ENCODE results near the gene GRXCR2.

GRXCR2 gene

DNA sequence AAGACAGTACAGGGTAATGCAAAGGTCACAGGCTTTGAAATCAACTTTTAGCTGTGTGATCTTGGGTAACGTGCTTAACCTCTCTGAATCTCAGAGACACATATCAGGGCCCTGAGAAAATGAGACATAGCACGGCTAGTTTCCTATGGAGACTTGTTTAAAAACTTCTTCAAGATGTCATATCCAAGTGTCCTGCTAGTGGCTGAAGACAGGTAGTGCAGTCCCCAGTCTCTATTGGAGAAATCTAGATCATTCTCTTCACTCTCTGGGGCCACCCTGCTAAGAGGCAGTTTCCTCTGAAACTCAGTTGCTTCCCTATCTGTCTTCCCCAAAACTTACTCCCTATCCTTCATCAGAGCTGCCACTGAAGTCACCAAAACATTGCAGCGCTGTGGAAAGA lies 30.3 kb upstream of the GRXCR2 start:
- Histone ChIP-seq H3K36me3 (ENCODE audit: control insufficient read depth in 2 of 2, insufficient read depth in 1 of 2, low read length in 2 of 2) (no peaks in the 10 kb centered on the region), H3K4me1 (ENCODE audit: control insufficient read depth, insufficient read depth, low read length) (no peaks in the 10 kb centered on the region), H3K9me3 (ENCODE audit: control insufficient read depth, insufficient read depth, low read depth, low read length) (no peaks in the 10 kb centered on the region), H3K4me3 (ENCODE audit: low read depth, low read length) (no peak overlapping the region), H3K27ac (ENCODE audit: extremely low read depth, low read depth, low read length) (no peak overlapping the region)
- TF ChIP-seq ZNF214 (tag by site-specific recombination; IDR thresholded peaks at IDR 0.05; ENCODE audit: borderline replicate concordance): no peak
- no peak for TF ChIP-seq ZNF2 (tag by site-specific recombination; IDR thresholded peaks at IDR 0.05)
- TF ChIP-seq ZNF433 (tag by site-specific recombination; IDR thresholded peaks at IDR 0.05; ENCODE audit: low read depth): no peak
- no peak for TF ChIP-seq ZNF449 (tag by site-specific recombination; IDR thresholded peaks at IDR 0.05)
- no peak for TF ChIP-seq ZNF10 (tag by site-specific recombination; IDR thresholded peaks at IDR 0.05)
- TF ChIP-seq, protein P1, sequence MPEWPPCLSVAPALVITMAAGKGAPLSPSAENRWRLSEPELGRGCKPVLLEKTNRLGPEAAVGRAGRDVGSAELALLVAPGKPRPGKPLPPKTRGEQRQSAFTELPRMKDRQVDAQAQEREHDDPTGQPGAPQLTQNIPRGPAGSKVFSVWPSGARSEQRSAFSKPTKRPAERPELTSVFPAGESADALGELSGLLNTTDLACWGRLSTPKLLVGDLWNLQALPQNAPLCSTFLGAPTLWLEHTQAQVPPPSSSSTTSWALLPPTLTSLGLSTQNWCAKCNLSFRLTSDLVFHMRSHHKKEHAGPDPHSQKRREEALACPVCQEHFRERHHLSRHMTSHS (tag by site-specific recombination; IDR thresholded peaks at IDR 0.05): no peak
- no peak for TF ChIP-seq GLI2 (tag by site-specific recombination; IDR thresholded peaks at IDR 0.05; ENCODE audit: borderline replicate concordance, low read depth)
- no peak for TF ChIP-seq ZNF624 (tag by site-specific recombination; IDR thresholded peaks at IDR 0.05)
- no peak for TF ChIP-seq ZNF426 (tag by site-specific recombination; IDR thresholded peaks at IDR 0.05)
- no peak for TF ChIP-seq ZNF223 (tag by site-specific recombination; IDR thresholded peaks at IDR 0.05)
- TF ChIP-seq ZNF341 (tag by site-specific recombination; IDR thresholded peaks at IDR 0.05; ENCODE audit: low read depth): no peak
- TF ChIP-seq ZIC2 (tag by site-specific recombination; IDR thresholded peaks at IDR 0.05): no peak
- TF ChIP-seq PRDM2 (tag by site-specific recombination; IDR thresholded peaks at IDR 0.05; ENCODE audit: borderline replicate concordance): no peak
- no peak for TF ChIP-seq MEIS1 (CRISPR knock-in tag; IDR thresholded peaks at IDR 0.05; ENCODE audit: borderline replicate concordance)
- CTCF ChIA-PET: interaction anchor here (0.6 to 1.1 kb wide), 11 partner anchors 14 to 596 kb away, joined by 3 to 5 read pairs (median 3); no protein-coding TSS in a partner anchor
- POLR2A ChIA-PET: no interaction called here

- Histone ChIP-seq H3K4me3 (ENCODE audit: low read depth, low read length) (no peak overlapping the region), H3K36me3 (ENCODE audit: control insufficient read depth in 2 of 2, insufficient read depth in 1 of 2, low read length in 2 of 2) (no peaks in the 10 kb centered on the region), H3K27ac (ENCODE audit: extremely low read depth, low read depth, low read length) (no peak overlapping the region), H3K4me1 (ENCODE audit: control insufficient read depth, insufficient read depth, low read length) (no peaks in the 10 kb centered on the region), H3K9me3 (ENCODE audit: control insufficient read depth, insufficient read depth, low read depth, low read length) (no peaks in the 10 kb centered on the region)
- POLR2A ChIA-PET: no interaction called here
- TF ChIP-seq ZNF692 (tag by site-specific recombination; IDR thresholded peaks at IDR 0.05) (no peak), ZNF311 (tag by site-specific recombination; IDR thresholded peaks at IDR 0.05; ENCODE audit: borderline replicate concordance) (no peak), ZNF214 (tag by site-specific recombination; IDR thresholded peaks at IDR 0.05; ENCODE audit: borderline replicate concordance) (no peak), ZSCAN23 (tag by site-specific recombination; IDR thresholded peaks at IDR 0.05) (no peak)
- CTCF ChIA-PET: interaction anchor here (0.6 to 1.1 kb wide), 4 partner anchors 13 to 425 kb away, joined by 3 to 5 read pairs (median 4); no protein-coding TSS in a partner anchor
Observed at GRCh38 chr5:145902421-145902820, 29.6 kb upstream of the GRXCR2 start.

Measured in HEK293 (cell line).